A549 (cell line): ENCODE measurements around the gene ABCF3. TPM values are rescaled to one million over a fixed set of nuclear protein-coding genes. Genes with fewer than 3 reads are reported as not detected.
A peak's percentile ranks its signal among the peaks of the same experiment; 100 is the strongest.

ENCODE experiments used
- ATAC-seq, 2 experiments: fragments of 200-7000 bp in 1 of 2; fragments of >200 bp in 1 of 2; cut with Nextera tagmentation in 1 of 2; cut with Tn5 transposase in 1 of 2; 3 replicates each; pipeline versions ENCODE4 v1.8.0 to v1.9.1; 2018 to 2020; ENCODE audit warnings: mild to moderate bottlenecking in 1 of 2, moderate library complexity in 1 of 2
- CTCF ChIA-PET: fragments of 300-600 bp; sonication (Branson Sonifier 250); formaldehyde crosslinking; extraction: SDS; loops from one replicate; lab custom pipeline; 2021; ENCODE audit warnings: antibody characterized with exemption, inconsistent platforms; lab: Yijun Ruan, JAX
- POLR2A ChIA-PET: fragments of 350-600 bp; formaldehyde crosslinking; extraction: SDS; loops from one replicate; lab custom pipeline; 2021; ENCODE audit warnings: antibody characterized with exemption, inconsistent platforms; lab: Yijun Ruan, JAX
- DNase-seq, 2 experiments: peaks; one replicate each; pipeline versions ENCODE4 v3.0.0 to v3.0.0-alpha.2; 2011 to 2016; ENCODE audit warnings: low read depth in 1 of 2, low spot score in 1 of 2
- FAIRE-seq: peaks from 2 replicates; lab custom pipeline; 2011; peaks lifted over from hg19 to GRCh38; lab: Jason Lieb, UNC
- H3K27ac ChIP-seq, 2 experiments: fragments of >200 bp; sonication (Bioruptor Twin); formaldehyde crosslinking; 3 replicates each; pipeline ENCODE4 v1.5.1; 2016 to 2017
- H3K4me1 ChIP-seq: fragments of >200 bp; sonication (Bioruptor Twin); formaldehyde crosslinking; 3 replicates; pipeline ENCODE4 v1.6.1; 2016
- H3K4me2 ChIP-seq: fragments of >200 bp; sonication (Bioruptor Twin); formaldehyde crosslinking; 3 replicates; pipeline ENCODE4 v1.6.1; 2016
- H3K4me3 ChIP-seq: fragments of >200 bp; sonication (Bioruptor Twin); formaldehyde crosslinking; 3 replicates; pipeline ENCODE4 v1.5.1; 2016
- H3K9me3 ChIP-seq: fragments of >200 bp; sonication (Bioruptor Twin); formaldehyde crosslinking; 3 replicates; pipeline ENCODE4 v1.6.1; 2016
- CBX2 ChIP-seq: fragments of 200-600 bp; sonication (generic); IDR thresholded peaks from 2 replicates; pipeline ENCODE4 v1.6.1; 2016; ENCODE audit warnings: low read depth, mild to moderate bottlenecking, borderline replicate concordance
- CHD2 ChIP-seq: fragments of 150-350 bp; IDR thresholded peaks from 2 replicates; pipeline ENCODE4 v1.6.1; 2014; ENCODE audit warnings: low read length; ENCODE audit not compliant: partially characterized antibody
- CHD4 ChIP-seq: fragments of 200-600 bp; sonication (generic); IDR thresholded peaks from 2 replicates; pipeline ENCODE4 v1.6.1; 2016; ENCODE audit warnings: antibody characterized with exemption, mild to moderate bottlenecking, borderline replicate concordance
- ESRRA ChIP-seq: fragments of 150-350 bp; IDR thresholded peaks from 2 replicates; pipeline ENCODE4 v1.6.1; 2014; ENCODE audit warnings: mild to moderate bottlenecking, low read length, borderline replicate concordance
- FOSL2 ChIP-seq, 2 experiments: fragments of 450-650 bp in 1 of 2; fragments of >200 bp in 1 of 2; sonication (Bioruptor Twin) in 1 of 2; formaldehyde crosslinking; IDR thresholded peaks; 2 replicates each; pipeline versions ENCODE4 v1.5.0 to v1.6.1; 2016 to 2020; ENCODE audit warnings: mild to moderate bottlenecking in 1 of 2, moderate library complexity in 1 of 2
- FOXS1 ChIP-seq: fragments of 250-450 bp; sonication (Bioruptor Pico); IDR thresholded peaks from 2 replicates; pipeline ENCODE4 v1.5.0; 2020; ENCODE audit warnings: mild to moderate bottlenecking, moderate library complexity
- HDAC2 ChIP-seq: fragments of 200-600 bp; sonication (generic); IDR thresholded peaks from 2 replicates; pipeline ENCODE4 v1.6.1; 2016
- HEYL ChIP-seq: fragments of 250-450 bp; sonication (Bioruptor Pico); IDR thresholded peaks from 2 replicates; pipeline ENCODE4 v1.8.0; 2021; ENCODE audit warnings: mild to moderate bottlenecking, moderate library complexity
- HOXA7 ChIP-seq: fragments of 250-450 bp; sonication (Bioruptor Pico); IDR thresholded peaks from 2 replicates; pipeline ENCODE4 v1.5.0; 2020; ENCODE audit warnings: mild to moderate bottlenecking, moderate library complexity
- HOXB13 ChIP-seq: fragments of 250-450 bp; sonication (Bioruptor Pico); IDR thresholded peaks from 2 replicates; pipeline ENCODE4 v1.5.0; 2020; ENCODE audit warnings: low read depth, mild to moderate bottlenecking, moderate library complexity
- HOXB5 ChIP-seq: fragments of 250-450 bp; sonication (Bioruptor Pico); IDR thresholded peaks from 2 replicates; pipeline ENCODE4 v1.5.0; 2020; ENCODE audit warnings: mild to moderate bottlenecking, moderate library complexity
- JUNB ChIP-seq: fragments of >200 bp; sonication (Bioruptor Twin); formaldehyde crosslinking; IDR thresholded peaks from 2 replicates; pipeline ENCODE4 v1.6.1; 2016
- KDM5A ChIP-seq: fragments of 200-600 bp; sonication (generic); IDR thresholded peaks from 2 replicates; pipeline ENCODE4 v1.6.1; 2016; ENCODE audit warnings: antibody characterized with exemption, mild to moderate bottlenecking
- MAZ ChIP-seq: fragments of 150-350 bp; IDR thresholded peaks from 2 replicates; pipeline ENCODE4 v1.6.1; 2014; ENCODE audit warnings: antibody characterized with exemption, low read depth, low read length, borderline replicate concordance
- MYC ChIP-seq: IDR thresholded peaks from 2 replicates; pipeline ENCODE4 v1.6.1; 2012; ENCODE audit warnings: mild to moderate bottlenecking, inconsistent platforms, low read length, improper control_type of control experiment, borderline replicate concordance
- PHF8 ChIP-seq: fragments of 200-600 bp; sonication (generic); IDR thresholded peaks from 2 replicates; pipeline ENCODE4 v1.6.1; 2016; ENCODE audit warnings: low read depth, mild to moderate bottlenecking, antibody characterized with exemption, moderate library complexity, borderline replicate concordance
- POLR2A ChIP-seq: IDR thresholded peaks from 2 replicates; pipeline ENCODE4 v1.6.1; 2012; ENCODE audit warnings: mild to moderate bottlenecking, low read length
- RAD21 ChIP-seq, 2 experiments: fragments of >200 bp in 1 of 2; sonication (Bioruptor Twin) in 1 of 2; formaldehyde crosslinking in 1 of 2; IDR thresholded peaks in 1 of 2; conservative IDR thresholded peaks in 1 of 2; 2 replicates in 1 of 2; 3 replicates in 1 of 2; pipeline ENCODE4 v1.6.1; 2012 to 2018; ENCODE audit warnings: inconsistent platforms in 1 of 2
- RCOR1 ChIP-seq: fragments of 150-350 bp; IDR thresholded peaks from 2 replicates; pipeline ENCODE4 v1.6.1; 2014; ENCODE audit warnings: antibody characterized with exemption, low read length, low read depth
- REST ChIP-seq: fragments of 200-600 bp; sonication (generic); IDR thresholded peaks from 2 replicates; pipeline ENCODE4 v1.6.1; 2016; ENCODE audit warnings: antibody characterized with exemption, mild to moderate bottlenecking, moderate library complexity
- RFX5 ChIP-seq: fragments of 450-650 bp; IDR thresholded peaks from 2 replicates; pipeline ENCODE4 v1.7.1; 2014; ENCODE audit warnings: antibody characterized with exemption, mild to moderate bottlenecking, moderate library complexity
- RNF2 ChIP-seq: fragments of 200-600 bp; sonication (generic); IDR thresholded peaks from 2 replicates; pipeline ENCODE4 v1.6.1; 2016; ENCODE audit warnings: low read depth, mild to moderate bottlenecking, antibody characterized with exemption, moderate library complexity, borderline replicate concordance
- SMC3 ChIP-seq: fragments of >200 bp; sonication (Bioruptor Twin); formaldehyde crosslinking; IDR thresholded peaks from 3 replicates; pipeline ENCODE4 v1.6.1; 2018; ENCODE audit warnings: inconsistent platforms
- TFCP2L1 ChIP-seq: fragments of 250-450 bp; sonication (Bioruptor Pico); IDR thresholded peaks from 2 replicates; pipeline ENCODE4 v1.5.0; 2021; ENCODE audit warnings: mild to moderate bottlenecking
- ZFP36 ChIP-seq: fragments of 450-650 bp; IDR thresholded peaks from 2 replicates; pipeline ENCODE4 v1.6.1; 2014; ENCODE audit warnings: borderline replicate concordance; ENCODE audit not compliant: partially characterized antibody
- WGBS: methylation state at CpG from one replicate; pipeline ENCODE4 v1.1.6; 2017; ENCODE audit errors: missing lambda C conversion rate; 5-methylcytosine and 5-hydroxymethylcytosine counted together
- polyA plus RNA-seq, 4 experiments: library from polyadenylated mRNA; depleted of rRNA in 3 of 4; stranded (reverse); fragments of >200 nt; fragmentation: RNase III in 1 of 4; extraction: RNeasy Plus Mini Kit Qiagen cat#74134 plus additional on column Dnase treatment in 1 of 4; gene quantifications; 2 replicates in 3 of 4; 3 replicates in 1 of 4; pipeline ENCODE4 v1.2.3, GENCODE V29; 2011 to 2017

The ABCF3 gene
- polyA plus RNA-seq, 2 of the 4 experiments (the other 2 are of a cell fraction), result 35.3 to 46.6 TPM

- 77% methylated on average over 4 of the region's 23 CpGs for WGBS
Measured at GRCh38 chr3:184233127-184233843, 47.3 kb downstream of the ABCF3 start.

GRCh38 chr3:184234224-184234623 lies 48.2 kb downstream of the ABCF3 start:
- H3K4me3 ChIP-seq, result no peak overlapping the region
- TF ChIP-seq ESRRA, result no peak
- TF ChIP-seq PHF8, result no peak
- no peak for TF ChIP-seq RNF2
- no peak for TF ChIP-seq RCOR1
- no peak for TF ChIP-seq CBX2
- no peak for TF ChIP-seq REST
- no peak for TF ChIP-seq RAD21 (conservative IDR thresholded peaks at IDR 0.05 in 1 of 2, IDR thresholded peaks at IDR 0.05 in 1 of 2)
- TF ChIP-seq HOXB5 (CRISPR knock-in tag), result no peak
- no peak for TF ChIP-seq MYC
- TF ChIP-seq HDAC2, result no peak
- TF ChIP-seq FOXS1 (CRISPR knock-in tag), result no peak
- no peak for TF ChIP-seq CHD2
- TF ChIP-seq ZFP36, result no peak
- TF ChIP-seq TFCP2L1 (CRISPR knock-in tag), result no peak
- no peak for TF ChIP-seq FOSL2 (IDR thresholded peaks at IDR 0.05)
- TF ChIP-seq FOSL2 (CRISPR knock-in tag; IDR thresholded peaks at IDR 0.05), result no peak
- no peak for TF ChIP-seq HOXB13 (CRISPR knock-in tag)
- WGBS, result no CpG with 5 or more reads among the region's 4 CpGs
- ATAC-seq, result peak; percentile 70 to 72
- H3K27ac ChIP-seq, result 0 out of 6 replicates have a peak overlapping the region, but pooled peaks of 1 of the 2 experiments have one; percentile 37
- ChIA-PET POLR2A (no interaction called here), CTCF (interaction anchor here (1.0 kb wide), 2 partner anchors 12 to 16 kb away, joined by 3 to 4 read pairs; partner anchors contain the start of gene EEF1AKMT4)
- FAIRE-seq, result no peak
- H3K4me1 ChIP-seq, result peaks cover 7% of the 10 kb centered on the region; the same call in 2 of the 3 replicates
- no peak overlapping the region for H3K4me2 ChIP-seq
- DNase-seq, result peak; percentile 67
- H3K9me3 ChIP-seq, result no peaks in the 10 kb centered on the region

More at GRCh38 chr3:184233127-184233843, 47.3 kb downstream of the ABCF3 start:
- ATAC-seq (no peak), FAIRE-seq (no peak)
- POLR2A ChIA-PET, result no interaction called here
- H3K27ac ChIP-seq, result no peak overlapping the region
- no peak overlapping the region for H3K4me3 ChIP-seq
- TF ChIP-seq JUNB (no peak), CHD4 (no peak), RFX5 (no peak), HOXA7 (CRISPR knock-in tag) (no peak), POLR2A (no peak), MAZ (no peak), CHD2 (no peak), SMC3 (no peak), KDM5A (no peak), MYC (no peak), HEYL (CRISPR knock-in tag) (no peak)
- TF ChIP-seq, all 56 proteins: peak for 0
- H3K9me3 ChIP-seq, result no peaks in the 10 kb centered on the region
- H3K4me2 ChIP-seq, result no peak overlapping the region
- no peak for DNase-seq
- peaks cover 7% of the 10 kb centered on the region; the same call in 2 of the 3 replicates for H3K4me1 ChIP-seq
- CTCF ChIA-PET, result interaction anchor here (1.9 kb wide), 1 partner anchor 16 kb away, joined by 7 read pairs; the partner anchor contains the start of gene EEF1AKMT4
